Heart left ventricle (tissue), 16 donors: ENCODE measurements around the gene RAB26. TPM values are rescaled to one million over a fixed set of nuclear protein-coding genes. Genes with fewer than 3 reads are reported as not detected.

Experiments used
- ATAC-seq, 4 donors: fragments of 200-7000 bp; cut with Tn5 transposase; one replicate each; pipeline ENCODE4 v1.9.1; 2020 to 2022; ENCODE audit warnings: moderate library complexity in 4 of 4, mild to moderate bottlenecking in 3 of 4, moderate number of reproducible peaks in 1 of 4
- DNase-seq, 5 donors: peaks; one replicate each; pipeline ENCODE4 v3.0.0-alpha.2; 2020
- H3K27ac ChIP-seq, 12 donors: fragments of 200-600 bp; sonication (generic) in 4 of 12; one replicate each; pipeline versions ENCODE4 v1.5.0 to v1.8.0; 2016 to 2022; ENCODE audit warnings: mild to moderate bottlenecking in 2 of 12
- H3K27me3 ChIP-seq, 9 donors: fragments of 200-600 bp; sonication (generic) in 2 of 9; one replicate each; pipeline versions ENCODE4 v1.5.1 to v1.8.0; 2016 to 2022; ENCODE audit warnings: mild to moderate bottlenecking in 3 of 9
- H3K36me3 ChIP-seq, 9 donors: fragments of 200-600 bp; sonication (generic) in 2 of 9; one replicate each; pipeline versions ENCODE4 v1.5.0 to v1.8.0; 2018 to 2022; ENCODE audit warnings: mild to moderate bottlenecking in 2 of 9
- H3K4me1 ChIP-seq, 12 donors: fragments of 200-600 bp; sonication (generic) in 4 of 12; one replicate each; pipeline versions ENCODE4 v1.5.0 to v1.8.0; 2016 to 2022; ENCODE audit warnings: mild to moderate bottlenecking in 3 of 12
- H3K4me3 ChIP-seq, 12 donors: fragments of 200-600 bp; sonication (generic) in 4 of 12; one replicate each; pipeline versions ENCODE4 v1.5.0 to v1.8.0; 2017 to 2022; ENCODE audit warnings: mild to moderate bottlenecking in 9 of 12, moderate library complexity in 4 of 12
- H3K9me3 ChIP-seq, 12 donors: fragments of 200-600 bp; sonication (generic) in 4 of 12; one replicate each; pipeline versions ENCODE4 v1.5.0 to v1.8.0; 2016 to 2022; ENCODE audit warnings: mild to moderate bottlenecking in 1 of 12
- POLR2A ChIP-seq, 2 donors: fragments of 450-650 bp; IDR thresholded peaks; one replicate each; pipeline ENCODE4 v1.6.1; 2017; ENCODE audit warnings: antibody characterized with exemption in 2 of 2, mild to moderate bottlenecking in 2 of 2, moderate library complexity in 2 of 2
- WGBS, 4 donors: extraction: QIAGEN DNeasy Blood & Tissue Kit in 2 of 4; methylation state at CpG; one replicate each; pipeline versions ENCODE4 v1.1.5 to v1.1.7; 2013 to 2018; 5-methylcytosine and 5-hydroxymethylcytosine counted together
- intact Hi-C, 10 donors: fragments of 100-400 bp; cut with DNase I; formaldehyde crosslinking; loops; one replicate each; pipeline versions ENCODE4 v1.11.1 to v1.14.2; 2022
- polyA plus RNA-seq, 2 donors: library from polyadenylated mRNA; stranded (reverse); fragments of 200-250 nt; gene quantifications; one replicate each; pipeline ENCODE4 v1.2.3, GENCODE V29; 2013
- total RNA-seq, 9 donors: library from RNA; depleted of rRNA in 2 of 9; stranded (reverse); fragments of >200 nt in 2 of 9; fragmentation: NEBNext Ultra II Directional in 3 of 9; extraction: Animal tissue kit (Norgen Biotek cat#: 25700) in 3 of 9; gene quantifications; one replicate each; pipeline versions ENCODE4 v1.1.0 to v1.2.4, GENCODE V29; 2016 to 2023
- TF ChIP-seq, protein P1 (sequence below), 12 donors: fragments of 200-600 bp; sonication (generic) in 4 of 12; IDR thresholded peaks; one replicate each; pipeline versions ENCODE4 v1.5.0 to v1.8.0; 2018 to 2022; ENCODE audit warnings: antibody characterized with exemption in 12 of 12, mild to moderate bottlenecking in 5 of 12
- donor health status: ischemic (EF 13 %, LVEDD 7.1; RV severe dilation, severe dysfunction).
- donor health status: healthy with polysubstance abuse.
- donor health status: DM: no; HTN: yes; CAD: no.
- donor health status: DM: no; HTN: no; CAD: no.
- donor health status: ischemic (EF 25% LVEDD 6.9; RV normal size, moderate dysfunction).
- donor health status: ischemic (EF 25% LVEDD 5.7; RV mildly dilated, moderate dysfunction).
- donor health status: healthy.
- donor health status: DM: yes; HTN: yes; CAD: no.
- donor health status: ischemic (EF 35%, LVEDD 5.7; RV mildly dilated, moderate dysfunction).
- donor health status: nonischemic (EF 11% LVEDD 7.7; RV severe dilation, severe dysfunction).
- donor health status: DM: yes; HTN: yes; CAD: no.
- donor health status: PGD.
- donor health status: ischemic (EF 29% LVEDD 5.4; RV normal size, mild dysfunction).
- donor health status: nonischemic (EF 23%, LVEDD 6.1; RV moderate dilation, normal function).

Gene RAB26
- total and polyA plus RNA-seq, 11 donors, result 0.28 to 5.0 (median 0.75) TPM

DNA sequence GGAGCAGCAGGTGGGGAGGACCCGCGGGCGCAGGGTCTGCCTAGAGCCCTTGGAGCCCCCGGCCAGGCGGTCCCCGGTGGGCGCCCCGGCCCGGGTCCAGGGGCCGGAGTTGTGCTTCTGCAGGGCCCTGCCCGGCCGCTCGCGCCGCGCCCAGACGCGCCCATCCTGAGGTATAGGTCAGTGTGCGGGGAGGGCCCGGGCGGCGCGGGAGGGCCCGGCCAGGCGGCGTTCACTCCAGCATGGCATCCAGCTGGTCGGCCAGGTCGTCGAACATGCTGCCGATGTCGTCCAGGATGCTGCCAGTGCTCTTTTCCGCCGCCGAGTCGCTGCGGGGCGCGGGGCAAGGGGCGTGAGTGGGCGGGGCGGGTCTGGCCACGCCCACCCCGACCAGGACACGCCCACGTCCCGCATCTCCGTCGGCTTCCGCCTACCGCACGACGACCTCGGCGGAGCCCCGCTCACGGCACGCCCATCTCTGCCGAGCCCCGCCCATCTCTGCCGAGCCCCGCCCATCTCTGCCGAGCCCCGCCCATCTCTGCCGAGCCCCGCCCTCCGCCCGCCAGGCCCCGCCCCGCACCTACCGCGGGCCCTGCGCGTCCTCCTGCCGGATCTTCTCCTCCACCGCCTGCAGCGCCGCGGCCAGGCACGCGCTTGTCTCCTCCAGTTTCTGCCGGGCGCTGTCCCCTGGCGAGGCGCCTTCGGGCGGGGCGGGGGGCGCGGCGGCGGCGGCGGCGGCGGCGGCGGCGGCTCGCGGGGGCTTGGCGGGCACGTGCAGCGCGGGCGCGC is 30.1 kb downstream of the RAB26 start:
- WGBS, 4 donors, result 11 to 34% (median 31%) methylated on average over 45 to 106 of the region's 106 CpGs
- Histone ChIP-seq H3K9me3 (no peaks in the 10 kb centered on the region), H3K36me3 (peaks cover 0 to 47% (median 39%) of the 10 kb centered on the region in 9 donors), H3K4me1 (no peaks in the 10 kb centered on the region), H3K27ac (no peak overlapping the region), H3K27me3 (no peaks in the 10 kb centered on the region), H3K4me3 (no peak overlapping the region)
- intact Hi-C loops, result no loop called here
- ATAC-seq (peak in 2 of 4 donors; percentile 18 to 33), DNase-seq (no peak)
- TF ChIP-seq, protein P1, sequence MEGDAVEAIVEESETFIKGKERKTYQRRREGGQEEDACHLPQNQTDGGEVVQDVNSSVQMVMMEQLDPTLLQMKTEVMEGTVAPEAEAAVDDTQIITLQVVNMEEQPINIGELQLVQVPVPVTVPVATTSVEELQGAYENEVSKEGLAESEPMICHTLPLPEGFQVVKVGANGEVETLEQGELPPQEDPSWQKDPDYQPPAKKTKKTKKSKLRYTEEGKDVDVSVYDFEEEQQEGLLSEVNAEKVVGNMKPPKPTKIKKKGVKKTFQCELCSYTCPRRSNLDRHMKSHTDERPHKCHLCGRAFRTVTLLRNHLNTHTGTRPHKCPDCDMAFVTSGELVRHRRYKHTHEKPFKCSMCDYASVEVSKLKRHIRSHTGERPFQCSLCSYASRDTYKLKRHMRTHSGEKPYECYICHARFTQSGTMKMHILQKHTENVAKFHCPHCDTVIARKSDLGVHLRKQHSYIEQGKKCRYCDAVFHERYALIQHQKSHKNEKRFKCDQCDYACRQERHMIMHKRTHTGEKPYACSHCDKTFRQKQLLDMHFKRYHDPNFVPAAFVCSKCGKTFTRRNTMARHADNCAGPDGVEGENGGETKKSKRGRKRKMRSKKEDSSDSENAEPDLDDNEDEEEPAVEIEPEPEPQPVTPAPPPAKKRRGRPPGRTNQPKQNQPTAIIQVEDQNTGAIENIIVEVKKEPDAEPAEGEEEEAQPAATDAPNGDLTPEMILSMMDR (IDR thresholded peaks at IDR 0.05), result no peak
- TF ChIP-seq POLR2A (IDR thresholded peaks at IDR 0.05), result no peak

DNA sequence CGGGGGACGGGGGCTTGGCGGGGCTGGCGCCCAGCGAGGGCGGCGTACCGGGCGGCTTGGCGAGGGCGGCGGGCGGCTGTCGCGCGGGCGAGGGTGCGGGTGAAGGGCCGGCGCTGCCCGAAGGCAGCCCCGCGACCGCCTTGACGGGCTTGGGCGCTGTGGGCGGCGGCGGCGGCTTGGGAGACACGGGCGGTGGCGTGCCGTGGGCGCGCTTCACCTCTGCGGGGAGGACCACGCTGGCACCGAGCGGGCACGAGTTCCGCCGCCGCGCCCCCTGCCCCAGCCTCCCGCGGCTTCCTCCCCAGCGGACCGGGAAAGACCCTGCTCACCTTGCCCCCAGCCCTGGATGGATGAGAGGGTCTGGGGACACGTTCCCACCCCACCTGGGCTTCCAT is 30.7 kb downstream of the RAB26 start:
- no peaks in the 10 kb centered on the region for H3K27me3 ChIP-seq
- no peaks in the 10 kb centered on the region for H3K9me3 ChIP-seq
- H3K36me3 ChIP-seq, result peaks cover 0 to 41% (median 34%) of the 10 kb centered on the region in 9 donors
- H3K27ac ChIP-seq, result no peak overlapping the region
- ATAC-seq, result no peak
- H3K4me1 ChIP-seq, result no peaks in the 10 kb centered on the region
- no peak overlapping the region for H3K4me3 ChIP-seq
- intact Hi-C loops, result no loop called here
- whole genome bisulfite sequencing, 4 donors, result 14 to 41% (median 36%) methylated on average over 36 to 50 of the region's 50 CpGs
- no peak for DNase-seq
- TF ChIP-seq, protein P1 (IDR thresholded peaks at IDR 0.05), result no peak
- TF ChIP-seq POLR2A (IDR thresholded peaks at IDR 0.05), result no peak

DNA sequence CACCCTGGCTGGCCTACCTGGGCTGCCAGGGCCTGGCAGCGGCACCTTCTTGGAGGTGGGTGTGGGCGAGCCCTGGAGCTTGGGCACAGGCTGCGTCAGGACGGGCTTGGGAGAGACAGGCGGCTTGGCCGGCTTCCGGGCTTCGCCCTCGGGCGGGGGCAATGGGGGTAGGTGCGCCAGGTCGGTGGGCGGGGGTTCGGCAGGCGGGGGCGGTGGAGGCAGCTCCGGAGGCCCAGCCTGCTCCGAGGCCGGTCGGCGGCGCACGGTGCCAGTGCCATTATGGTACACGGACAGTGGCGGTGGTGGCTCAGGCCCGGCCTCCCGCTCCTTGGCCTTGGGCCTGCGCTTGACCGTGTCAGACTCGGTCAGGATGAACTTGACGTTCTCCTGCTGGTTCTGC is 31.2 kb downstream of the RAB26 start:
- no peak overlapping the region for H3K27ac ChIP-seq
- 92 to 95% (median 93%) methylated on average over 13 to 31 of the region's 31 CpGs for WGBS, 4 donors
- H3K4me1 ChIP-seq, result no peaks in the 10 kb centered on the region
- intact Hi-C loops, result no loop called here
- no peaks in the 10 kb centered on the region for H3K9me3 ChIP-seq
- H3K27me3 ChIP-seq, result no peaks in the 10 kb centered on the region
- no peak for TF ChIP-seq POLR2A (IDR thresholded peaks at IDR 0.05)
- TF ChIP-seq, protein P1 (IDR thresholded peaks at IDR 0.05), result no peak
- H3K36me3 ChIP-seq, result peaks cover 0 to 37% (median 29%) of the 10 kb centered on the region in 9 donors
- ATAC-seq (no peak), DNase-seq (no peak)
- no peak overlapping the region for H3K4me3 ChIP-seq

DNA sequence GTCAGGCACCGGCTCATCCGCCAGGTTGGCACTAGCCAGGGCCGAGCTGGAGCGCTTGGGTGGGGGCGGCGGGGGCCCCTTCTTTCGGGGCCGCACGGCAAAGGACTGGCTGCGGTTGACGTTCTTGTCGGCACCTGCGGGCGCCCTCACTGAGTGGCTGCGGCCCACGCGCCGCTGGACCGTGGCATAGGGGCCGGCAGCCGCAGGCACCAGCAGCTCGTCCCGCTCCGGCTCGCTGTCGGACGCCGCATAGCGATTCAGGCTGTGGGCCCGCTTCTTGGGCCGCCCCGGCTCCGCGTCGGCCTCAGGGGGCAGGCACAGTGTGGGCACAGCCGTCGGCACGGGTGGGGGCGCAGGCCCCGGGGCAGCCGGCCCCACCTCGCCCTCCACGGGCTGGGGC is 32.0 kb downstream of the RAB26 start:
- Histone ChIP-seq H3K27me3 (no peaks in the 10 kb centered on the region), H3K36me3 (peaks cover 0 to 28% (median 21%) of the 10 kb centered on the region in 9 donors), H3K27ac (no peak overlapping the region), H3K4me3 (no peak overlapping the region), H3K9me3 (no peaks in the 10 kb centered on the region), H3K4me1 (no peaks in the 10 kb centered on the region)
- DNase-seq (no peak), ATAC-seq (no peak)
- 94 to 96% (median 96%) methylated on average over 29 to 43 of the region's 43 CpGs for WGBS, 4 donors
- TF ChIP-seq POLR2A (IDR thresholded peaks at IDR 0.05), result no peak
- TF ChIP-seq, protein P1 (IDR thresholded peaks at IDR 0.05), result no peak
- intact Hi-C loops, result no loop called here
